ENCODE results near the gene SUCLG1.

GRCh38 chr2:84451579-84451978 is 7.5 kb downstream of the SUCLG1 start:
- TF ChIP-seq CTCF (IDR thresholded peaks at IDR 0.05; ENCODE audit: insufficient read depth, low read length) (no peak), GABPA (IDR thresholded peaks at IDR 0.05; ENCODE audit: low read depth) (no peak)

All from HL-60 (cell line).